ENCODE results near the gene PRAC2.

DNA sequence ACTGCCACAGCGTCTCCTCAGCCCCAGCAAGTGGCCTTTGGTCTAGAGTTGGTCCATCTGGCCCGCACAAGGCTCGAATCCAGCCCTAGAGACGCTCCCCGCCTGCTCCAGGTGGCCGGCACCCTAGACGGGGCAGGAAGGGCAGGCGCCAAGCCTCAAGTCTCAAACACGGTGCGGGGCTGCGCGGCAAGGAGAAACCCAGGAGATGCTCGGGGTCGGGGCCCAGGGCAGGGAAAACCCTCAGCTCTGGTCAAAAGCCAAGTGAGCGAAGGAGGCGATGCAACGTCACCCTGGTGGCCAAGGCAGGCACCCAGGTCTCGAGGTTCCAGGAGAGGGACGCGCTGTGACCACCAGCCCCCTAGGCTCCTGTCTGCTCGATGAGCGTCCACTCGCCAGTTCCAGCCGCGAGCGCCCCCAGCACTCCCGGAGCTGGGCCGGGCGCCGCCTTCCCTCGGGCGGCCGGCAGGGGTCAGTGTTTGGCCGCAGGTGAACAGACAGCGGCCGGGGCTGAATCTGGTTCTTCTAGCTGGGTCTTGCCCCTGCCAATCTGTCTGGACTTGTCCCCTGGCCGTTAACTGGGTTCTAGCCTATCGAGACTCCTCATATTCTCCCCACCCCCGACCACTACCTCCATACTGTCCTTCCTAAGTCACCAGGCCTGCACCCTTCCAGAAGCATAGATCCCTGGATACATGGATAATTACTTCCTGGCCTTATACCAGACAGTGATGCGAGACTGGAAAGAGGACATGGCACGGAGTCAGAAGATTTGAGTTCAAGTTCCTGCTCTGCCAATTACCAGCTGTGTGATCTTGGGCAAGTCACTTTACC lies 44.6 kb upstream of the PRAC2 start:
- TF ChIP-seq POLR2AphosphoS5 (IDR thresholded peaks at IDR 0.05; ENCODE audit: low read depth, low read length) (no peak), POLR2A (IDR thresholded peaks at IDR 0.05; ENCODE audit: low read depth, low read length) (no peak), TAF1 (IDR thresholded peaks at IDR 0.05; ENCODE audit: low read depth, low read length) (no peak), SPI1 (IDR thresholded peaks at IDR 0.05; ENCODE audit: low read depth, low read length) (no peak), PAX5 (IDR thresholded peaks at IDR 0.05; ENCODE audit: insufficient read depth, low read length, severe bottlenecking) (no peak), POU2F2 (IDR thresholded peaks at IDR 0.05; ENCODE audit: low read depth, low read length) (no peak)

Data from GM12891 (cell line).